Pancreas (tissue), 10 donors: ENCODE results near the gene PPM1B. TPM values are rescaled to one million over a fixed set of nuclear protein-coding genes. Genes with fewer than 3 reads are reported as not detected.
A peak's percentile ranks its signal among the peaks of the same experiment; 100 is the strongest.

ENCODE experiments used
- ATAC-seq, 4 donors: fragments of 200-7000 bp; cut with Tn5 transposase; one replicate each; pipeline versions ENCODE4 v1.8.0 to v1.9.1; 2020; ENCODE audit warnings: mild to moderate bottlenecking in 4 of 4, moderate library complexity in 4 of 4
- DNase-seq, 6 donors: peaks; one replicate each; pipeline ENCODE4 v3.0.0-alpha.2; 2020
- FAIRE-seq: peaks from 2 replicates; lab custom pipeline; 2012; peaks lifted over from hg19 to GRCh38; lab: Jason Lieb, UNC
- H3K27ac ChIP-seq, 4 donors: fragments of 200-600 bp; sonication (generic); 1 replicate in 3 of 4; 2 replicates in 1 of 4; pipeline versions ENCODE4 v1.5.0 to v1.8.0; 2020
- H3K27me3 ChIP-seq, 4 donors: fragments of 200-600 bp; one replicate each; pipeline ENCODE4 v1.8.0; 2021
- H3K36me3 ChIP-seq, 3 donors: fragments of 200-600 bp; sonication (generic) in 1 of 3; one replicate each; pipeline versions ENCODE4 v1.5.0 to v1.8.0; 2020 to 2021
- H3K4me1 ChIP-seq, 3 donors: fragments of 200-600 bp; one replicate each; pipeline ENCODE4 v1.8.0; 2021
- H3K4me3 ChIP-seq, 4 donors: fragments of 200-600 bp; sonication (generic) in 2 of 4; one replicate each; pipeline versions ENCODE4 v1.5.0 to v1.8.0; 2020 to 2021
- H3K9me3 ChIP-seq, 4 donors: fragments of 200-600 bp; one replicate each; pipeline ENCODE4 v1.8.0; 2021
- WGBS, 2 donors: extraction: QIAGEN DNeasy Blood & Tissue Kit; methylation state at CpG; one replicate each; pipeline ENCODE4 v1.1.7; 2013; 5-methylcytosine and 5-hydroxymethylcytosine counted together
- intact Hi-C, 3 donors: fragments of 100-400 bp; cut with DNase I; formaldehyde crosslinking; loops; one replicate each; pipeline versions ENCODE4 v1.11.1 to v1.14.2; 2022
- polyA plus RNA-seq, 2 donors: library from polyadenylated mRNA; stranded (reverse); fragments of 200-250 nt; gene quantifications; one replicate each; pipeline ENCODE4 v1.2.3, GENCODE V29; 2013
- total RNA-seq, 6 donors: library from RNA; stranded (reverse); fragmentation: NEBNext Ultra II Directional in 4 of 6; extraction: Animal tissue kit (Norgen Biotek cat#: 25700) in 4 of 6; gene quantifications; one replicate each; pipeline versions ENCODE4 v1.2.1 to v1.2.4, GENCODE V29; 2021 to 2023
- TF ChIP-seq, protein P1 (sequence below), 4 donors: fragments of 200-600 bp; sonication (generic) in 3 of 4; IDR thresholded peaks; one replicate each; pipeline versions ENCODE4 v1.5.0 to v1.8.0; 2021; ENCODE audit warnings: antibody characterized with exemption in 4 of 4
- donor health status: healthy with polysubstance abuse.
- donor health status: DM: no; HTN: no; CAD: no; lungs with moderate emphysema.
- donor health status: DM: no; HTN: no; CAD: no.
- donor health status: control.
- donor health status: control.
- donor health status: Bipolar disorder and iron deficiency.
- donor health status: DM: yes; HTN: yes; CAD: no.
- donor health status: DM: no; HTN: no; CAD: no.
- donor health status: DM: no; HTN: no; CAD: no.
- donor health status: DM: yes; HTN: yes; CAD: no.

The PPM1B gene
- total and polyA plus RNA-seq, 8 donors: 12.0 to 28.5 (median 19.7) TPM

DNA sequence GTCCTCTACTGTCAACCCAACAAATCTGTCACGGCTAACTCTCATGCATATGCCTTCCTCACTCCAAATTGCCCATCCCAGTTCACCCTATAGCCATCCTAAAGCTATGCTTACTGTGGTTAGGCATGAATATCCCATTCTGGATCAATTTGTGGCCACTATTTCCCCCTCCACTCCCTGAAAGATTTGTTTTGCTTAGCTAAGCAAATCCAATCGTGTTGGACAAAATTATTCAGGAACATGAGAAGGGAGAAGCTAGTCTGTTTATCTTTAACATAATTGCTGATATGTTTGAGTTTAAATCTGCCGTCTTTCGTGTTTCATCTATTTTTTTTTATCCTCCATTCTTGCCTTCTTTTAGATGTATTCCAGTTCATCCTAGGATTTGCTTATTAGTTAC lies 43.6 kb downstream of the PPM1B start:
- Histone ChIP-seq H3K4me1 (peaks cover 0 to 9% (median 4%) of the 10 kb centered on the region in 3 donors), H3K4me3 (no peak overlapping the region), H3K27ac (no peak overlapping the region), H3K36me3 (peaks cover 0 to 6% (median 0%) of the 10 kb centered on the region in 3 donors), H3K27me3 (no peaks in the 10 kb centered on the region), H3K9me3 (no peaks in the 10 kb centered on the region)
- TF ChIP-seq, protein P1, sequence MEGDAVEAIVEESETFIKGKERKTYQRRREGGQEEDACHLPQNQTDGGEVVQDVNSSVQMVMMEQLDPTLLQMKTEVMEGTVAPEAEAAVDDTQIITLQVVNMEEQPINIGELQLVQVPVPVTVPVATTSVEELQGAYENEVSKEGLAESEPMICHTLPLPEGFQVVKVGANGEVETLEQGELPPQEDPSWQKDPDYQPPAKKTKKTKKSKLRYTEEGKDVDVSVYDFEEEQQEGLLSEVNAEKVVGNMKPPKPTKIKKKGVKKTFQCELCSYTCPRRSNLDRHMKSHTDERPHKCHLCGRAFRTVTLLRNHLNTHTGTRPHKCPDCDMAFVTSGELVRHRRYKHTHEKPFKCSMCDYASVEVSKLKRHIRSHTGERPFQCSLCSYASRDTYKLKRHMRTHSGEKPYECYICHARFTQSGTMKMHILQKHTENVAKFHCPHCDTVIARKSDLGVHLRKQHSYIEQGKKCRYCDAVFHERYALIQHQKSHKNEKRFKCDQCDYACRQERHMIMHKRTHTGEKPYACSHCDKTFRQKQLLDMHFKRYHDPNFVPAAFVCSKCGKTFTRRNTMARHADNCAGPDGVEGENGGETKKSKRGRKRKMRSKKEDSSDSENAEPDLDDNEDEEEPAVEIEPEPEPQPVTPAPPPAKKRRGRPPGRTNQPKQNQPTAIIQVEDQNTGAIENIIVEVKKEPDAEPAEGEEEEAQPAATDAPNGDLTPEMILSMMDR (IDR thresholded peaks at IDR 0.05): no peak
- 88 to 89% methylated on average over 4 of the region's 4 CpGs for WGBS, 2 donors
- intact Hi-C loops: no loop called here
- FAIRE-seq (no peak), ATAC-seq (no peak), DNase-seq (no peak)

- 47 to 61% methylated on average over 2 of the region's 2 CpGs for WGBS, 2 donors
- no peak for FAIRE-seq
- peaks cover 0 to 8% (median 6%) of the 10 kb centered on the region in 3 donors for H3K36me3 ChIP-seq
- no peak overlapping the region for H3K4me3 ChIP-seq
- intact Hi-C loops: no loop called here
- peaks cover 0 to 9% (median 4%) of the 10 kb centered on the region in 3 donors for H3K4me1 ChIP-seq
- TF ChIP-seq, protein P1 (IDR thresholded peaks at IDR 0.05): no peak
- DNase-seq: no peak
- no peaks in the 10 kb centered on the region for H3K9me3 ChIP-seq
- peak in 2 of 4 donors; percentile 46 to 64 for ATAC-seq
- H3K27ac ChIP-seq: no peak overlapping the region
- H3K27me3 ChIP-seq: no peaks in the 10 kb centered on the region
Measured at GRCh38 chr2:44215827-44216226, 47.2 kb downstream of the PPM1B start.

GRCh38 chr2:44218771-44219170 lies 50.1 kb downstream of the PPM1B start:
- intact Hi-C loops: no loop called here
- ATAC-seq (no peak), FAIRE-seq (no peak), DNase-seq (no peak)
- no peaks in the 10 kb centered on the region for H3K27me3 ChIP-seq
- peaks cover 0 to 8% (median 6%) of the 10 kb centered on the region in 3 donors for H3K36me3 ChIP-seq
- no peak overlapping the region for H3K4me3 ChIP-seq
- no peak overlapping the region for H3K27ac ChIP-seq
- TF ChIP-seq, protein P1 (IDR thresholded peaks at IDR 0.05): no peak
- WGBS, 2 donors: 87% methylated on average over 2 of the region's 2 CpGs
- peaks cover 0 to 9% (median 4%) of the 10 kb centered on the region in 3 donors for H3K4me1 ChIP-seq
- no peaks in the 10 kb centered on the region for H3K9me3 ChIP-seq

- H3K36me3 ChIP-seq: no peaks in the 10 kb centered on the region
- no peak for FAIRE-seq
- no peak for DNase-seq
- no peaks in the 10 kb centered on the region for H3K27me3 ChIP-seq
- H3K9me3 ChIP-seq: no peaks in the 10 kb centered on the region
- H3K4me1 ChIP-seq: no peaks in the 10 kb centered on the region
- TF ChIP-seq, protein P1 (IDR thresholded peaks at IDR 0.05): no peak
- no peak for ATAC-seq
- 96 to 99% methylated on average over 2 of the region's 2 CpGs for WGBS, 2 donors
- H3K27ac ChIP-seq: no peak overlapping the region
- intact Hi-C loops: loop anchor here in 1 of 3 donors (10.0 kb wide), 1 partner anchor 52 kb away; no protein-coding TSS in a partner anchor
- H3K4me3 ChIP-seq: no peak overlapping the region
Measured at GRCh38 chr2:44226753-44227152, 58.1 kb downstream of the PPM1B start.

DNA sequence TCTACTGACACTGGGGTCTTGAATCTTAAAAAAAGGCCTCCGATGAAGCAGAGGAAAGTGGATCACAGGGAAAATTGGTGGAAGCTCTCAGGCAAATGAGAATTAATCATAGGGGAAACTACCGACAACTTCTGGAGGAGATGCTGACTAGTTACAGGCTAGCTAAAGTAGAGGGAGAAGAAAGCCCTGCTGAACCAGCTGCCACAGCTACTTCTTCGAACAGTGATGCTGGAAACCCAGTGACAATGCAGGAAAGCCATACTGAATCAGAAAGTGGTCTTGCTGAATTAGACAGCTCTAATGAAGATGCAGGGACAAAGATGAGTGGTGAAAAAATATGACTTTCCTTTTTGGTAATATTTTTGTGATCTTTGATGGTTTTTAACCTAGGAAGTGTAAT lies 61.7 kb downstream of the PPM1B start:
- intact Hi-C loops: no loop called here
- Histone ChIP-seq H3K36me3 (no peaks in the 10 kb centered on the region), H3K27ac (no peak overlapping the region), H3K27me3 (no peaks in the 10 kb centered on the region), H3K4me3 (no peak overlapping the region), H3K4me1 (peaks cover 0 to 6% (median 0%) of the 10 kb centered on the region in 3 donors), H3K9me3 (no peaks in the 10 kb centered on the region)
- FAIRE-seq: no peak
- WGBS, 2 donors: 86 to 87% methylated on average over 3 of the region's 3 CpGs
- TF ChIP-seq, protein P1 (IDR thresholded peaks at IDR 0.05): no peak
- no peak for ATAC-seq
- no peak for DNase-seq
